Measurements from ENCODE around the gene RNF223.
"Not testable (repeated sequence)": the region's sequence is repeated elsewhere in the genome, so short reads cannot be mapped to it uniquely, and the experiment has no call there.

The RNF223 gene

DNA sequence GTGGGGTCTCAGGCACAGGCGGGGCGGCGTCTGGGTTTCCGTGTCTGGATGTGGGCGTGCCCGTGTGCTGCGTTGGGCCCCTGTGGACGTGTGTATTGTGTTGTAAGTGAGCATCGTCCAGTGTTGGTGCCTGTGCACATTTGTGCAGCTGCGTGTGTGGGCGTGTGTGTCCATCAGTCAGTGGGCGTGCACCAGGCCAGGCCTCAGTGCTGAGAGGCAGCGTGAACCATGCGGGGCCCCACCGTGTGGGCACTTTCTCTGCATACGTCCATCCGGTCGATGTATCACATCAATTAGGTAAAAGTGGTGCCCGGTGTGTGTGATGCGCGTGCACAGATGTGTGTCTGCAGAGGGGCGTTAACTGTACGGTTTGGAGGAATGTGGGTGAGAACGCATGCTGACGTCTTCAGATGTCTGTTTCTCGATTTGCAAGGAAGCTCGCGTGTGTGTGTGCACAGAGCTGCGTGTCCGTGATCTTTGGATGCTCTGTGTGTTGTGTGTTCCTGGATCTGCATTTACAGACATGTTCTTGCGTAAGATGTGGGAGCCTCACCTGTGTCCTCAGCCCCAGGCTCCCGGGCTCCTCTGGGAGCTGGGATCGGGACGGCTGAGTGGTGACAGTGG lies 29.5 kb downstream of the RNF223 start:
- no peak for DNase-seq (ENCODE audit: low read depth)

DNA sequence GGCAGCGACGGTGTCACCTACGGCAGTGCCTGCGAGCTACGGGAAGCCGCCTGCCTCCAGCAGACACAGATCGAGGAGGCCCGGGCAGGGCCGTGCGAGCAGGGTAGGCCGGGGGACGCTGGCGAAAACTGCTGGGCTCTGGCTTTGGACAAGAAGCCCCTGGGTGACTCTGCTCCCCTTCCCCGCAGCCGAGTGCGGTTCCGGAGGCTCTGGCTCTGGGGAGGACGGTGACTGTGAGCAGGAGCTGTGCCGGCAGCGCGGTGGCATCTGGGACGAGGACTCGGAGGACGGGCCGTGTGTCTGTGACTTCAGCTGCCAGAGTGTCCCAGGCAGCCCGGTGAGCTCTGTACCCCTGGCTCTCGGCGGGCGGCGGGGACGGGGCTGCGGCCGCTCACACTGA lies 30.2 kb downstream of the RNF223 start:
- DNase-seq (ENCODE audit: low read depth) = no peak

DNA sequence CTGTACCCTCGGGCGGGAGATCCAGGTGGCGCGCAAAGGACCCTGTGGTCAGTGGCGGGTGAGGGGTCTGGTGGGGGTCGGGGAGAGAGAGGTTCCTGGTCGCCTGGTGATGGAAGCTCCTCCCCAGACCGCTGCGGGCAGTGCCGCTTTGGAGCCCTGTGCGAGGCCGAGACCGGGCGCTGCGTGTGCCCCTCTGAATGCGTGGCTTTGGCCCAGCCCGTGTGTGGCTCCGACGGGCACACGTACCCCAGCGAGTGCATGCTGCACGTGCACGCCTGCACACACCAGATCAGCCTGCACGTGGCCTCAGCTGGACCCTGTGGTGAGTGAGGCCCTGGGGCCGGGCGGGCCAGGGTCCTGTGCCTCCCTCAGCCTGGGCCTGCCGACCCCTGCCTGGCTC lies 30.7 kb downstream of the RNF223 start:
- no peak for DNase-seq (ENCODE audit: low read depth)

DNA sequence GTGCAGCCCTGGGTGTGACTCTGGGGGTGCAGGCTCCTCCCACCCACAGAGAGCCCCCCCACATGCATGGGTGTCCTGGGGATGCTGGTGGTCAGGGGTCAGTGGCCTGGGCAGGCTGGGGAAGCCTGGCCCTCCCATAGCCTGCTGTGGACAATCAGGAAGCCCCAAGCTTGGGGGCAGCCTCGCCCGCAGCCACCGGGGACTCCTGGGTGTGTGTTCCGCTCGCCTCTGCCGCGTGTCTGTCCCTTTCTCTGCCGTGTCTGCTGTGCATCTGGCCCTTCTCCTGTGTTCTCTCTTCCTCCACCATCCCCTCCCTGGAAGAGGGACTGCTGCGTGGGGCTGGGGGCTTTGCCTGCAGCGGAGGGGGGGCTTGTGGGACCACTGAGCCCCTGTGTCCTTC lies 31.3 kb downstream of the RNF223 start:
- no peak for DNase-seq (ENCODE audit: low read depth)

DNA sequence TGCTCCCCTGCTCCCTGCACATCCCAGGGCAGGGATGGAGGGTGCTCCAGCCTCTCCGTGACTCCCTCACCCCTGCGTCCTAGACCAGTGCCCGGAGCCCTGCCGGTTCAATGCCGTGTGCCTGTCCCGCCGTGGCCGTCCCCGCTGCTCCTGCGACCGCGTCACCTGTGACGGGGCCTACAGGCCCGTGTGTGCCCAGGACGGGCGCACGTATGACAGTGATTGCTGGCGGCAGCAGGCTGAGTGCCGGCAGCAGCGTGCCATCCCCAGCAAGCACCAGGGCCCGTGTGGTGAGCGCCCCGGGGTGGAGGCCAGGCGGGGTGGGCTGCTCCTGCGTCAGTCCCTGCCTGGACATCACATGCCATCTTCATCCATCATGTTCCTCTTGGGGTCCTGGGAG lies 32.2 kb downstream of the RNF223 start:
- DNase-seq (ENCODE audit: low read depth) = no peak

DNA sequence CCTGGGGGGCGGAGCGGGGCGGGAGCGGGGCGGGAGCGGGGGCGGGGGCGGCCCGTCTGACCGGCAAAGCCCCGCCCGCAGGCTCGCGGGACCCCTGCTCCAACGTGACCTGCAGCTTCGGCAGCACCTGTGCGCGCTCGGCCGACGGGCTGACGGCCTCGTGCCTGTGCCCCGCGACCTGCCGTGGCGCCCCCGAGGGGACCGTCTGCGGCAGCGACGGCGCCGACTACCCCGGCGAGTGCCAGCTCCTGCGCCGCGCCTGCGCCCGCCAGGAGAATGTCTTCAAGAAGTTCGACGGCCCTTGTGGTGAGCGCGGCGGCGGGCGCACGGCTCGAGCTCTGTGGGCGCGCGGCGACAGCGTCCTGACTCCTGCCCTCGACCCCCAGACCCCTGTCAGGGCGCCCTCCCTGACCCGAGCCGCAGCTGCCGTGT lies 33.0 kb downstream of the RNF223 start:
- DNase-seq (ENCODE audit: low read depth) = no peak

DNA sequence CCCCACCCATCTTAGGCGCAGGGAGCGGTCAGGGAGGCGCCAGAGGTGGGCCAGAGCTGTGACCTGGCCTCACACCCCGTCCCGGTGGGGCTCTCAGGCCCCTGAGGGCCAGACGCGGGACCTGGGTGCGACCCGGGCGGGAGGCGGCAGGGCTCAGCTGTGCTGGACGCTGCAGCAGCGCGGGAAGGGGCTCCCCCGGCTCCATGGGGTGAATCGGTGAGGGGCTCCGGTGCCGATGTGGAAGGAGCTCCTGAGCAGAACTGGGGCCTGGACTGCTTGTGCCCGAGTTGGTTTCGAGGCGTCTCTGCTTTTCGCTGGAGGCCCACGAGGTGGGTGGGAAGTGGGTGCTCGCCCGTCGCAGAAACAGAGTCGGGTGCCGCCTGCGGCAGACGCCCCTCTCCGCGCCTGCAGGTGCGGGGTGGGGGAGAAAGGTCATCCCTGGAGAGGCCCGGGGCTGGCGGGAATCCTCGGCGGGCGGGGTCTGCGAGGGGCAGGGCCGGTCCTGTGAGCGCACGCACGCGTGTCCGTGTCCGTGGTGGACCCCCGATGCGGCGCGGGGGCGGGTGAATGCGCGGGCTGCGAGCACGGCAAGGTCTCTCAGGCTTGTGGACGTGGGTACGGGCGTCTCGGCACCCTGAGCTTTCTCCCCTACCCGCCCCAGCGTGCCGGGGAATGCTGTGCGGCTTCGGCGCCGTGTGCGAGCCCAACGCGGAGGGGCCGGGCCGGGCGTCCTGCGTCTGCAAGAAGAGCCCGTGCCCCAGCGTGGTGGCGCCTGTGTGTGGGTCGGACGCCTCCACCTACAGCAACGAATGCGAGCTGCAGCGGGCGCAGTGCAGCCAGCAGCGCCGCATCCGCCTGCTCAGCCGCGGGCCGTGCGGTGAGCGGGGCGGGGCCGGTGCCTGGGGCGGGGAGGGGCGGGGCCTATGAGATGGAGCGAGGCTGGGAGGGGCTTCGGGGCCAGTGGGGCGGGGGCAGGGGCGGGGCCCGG lies 33.8 kb downstream of the RNF223 start:
- peak; percentile 54 for DNase-seq (ENCODE audit: low read depth)

DNA sequence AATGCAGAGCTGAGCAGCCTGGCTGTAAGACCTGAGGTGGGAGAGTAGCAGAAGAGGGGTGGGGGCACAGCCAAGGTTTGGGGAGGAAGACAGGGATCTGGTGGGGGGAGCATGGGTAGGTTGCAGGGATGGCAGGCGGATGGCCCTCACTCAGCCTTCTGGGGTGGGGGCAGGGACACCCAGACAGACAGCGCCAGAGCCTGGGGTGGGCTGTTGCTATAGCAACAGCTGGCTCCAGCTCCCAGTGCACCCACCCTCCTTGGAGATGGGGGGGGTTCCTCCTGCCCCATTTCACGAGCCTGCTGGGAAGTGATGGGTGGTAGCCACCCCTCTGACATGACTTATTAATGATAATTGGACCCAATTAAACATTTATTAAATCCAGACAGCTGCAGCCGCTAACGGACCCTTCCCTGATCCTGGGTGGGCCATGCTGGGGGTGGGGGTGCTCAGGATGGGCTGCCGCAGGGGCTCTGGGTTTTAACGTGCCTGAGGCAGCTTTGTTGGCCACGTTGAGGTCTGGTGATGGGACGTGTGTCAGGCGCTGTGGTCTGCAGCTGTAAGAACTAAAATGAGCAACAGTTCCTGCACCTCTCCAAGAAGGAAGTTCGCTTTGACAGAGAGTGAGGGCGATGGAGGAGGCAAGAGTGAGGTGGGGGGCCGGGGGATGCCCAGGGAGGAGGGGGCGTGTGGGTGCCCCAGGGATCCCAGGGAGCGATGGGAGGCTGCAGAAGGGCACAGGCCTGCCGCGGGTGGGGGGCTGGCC lies 34.8 kb downstream of the RNF223 start:
- no peak for DNase-seq (ENCODE audit: low read depth)

DNA sequence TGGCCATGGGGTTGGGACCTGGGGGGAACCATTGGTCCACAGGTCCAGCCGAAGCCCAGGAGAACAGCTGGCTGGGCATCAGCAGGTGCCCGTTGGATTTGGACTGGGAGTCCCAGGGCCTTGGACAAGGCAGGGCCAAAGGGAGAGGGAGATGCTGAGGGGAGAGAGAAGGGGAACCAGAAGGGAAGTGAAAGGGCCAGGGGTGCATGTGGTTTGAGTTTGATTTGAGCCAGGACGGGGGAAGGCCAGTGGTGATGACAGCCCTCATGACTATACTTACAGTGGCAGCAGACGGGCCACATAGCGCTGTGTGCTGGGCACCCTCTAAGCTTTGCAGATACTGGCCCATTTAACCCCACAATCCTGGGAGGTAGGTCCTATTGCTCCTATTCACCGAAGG lies 35.4 kb downstream of the RNF223 start:
- no peak for DNase-seq (ENCODE audit: low read depth)

DNA sequence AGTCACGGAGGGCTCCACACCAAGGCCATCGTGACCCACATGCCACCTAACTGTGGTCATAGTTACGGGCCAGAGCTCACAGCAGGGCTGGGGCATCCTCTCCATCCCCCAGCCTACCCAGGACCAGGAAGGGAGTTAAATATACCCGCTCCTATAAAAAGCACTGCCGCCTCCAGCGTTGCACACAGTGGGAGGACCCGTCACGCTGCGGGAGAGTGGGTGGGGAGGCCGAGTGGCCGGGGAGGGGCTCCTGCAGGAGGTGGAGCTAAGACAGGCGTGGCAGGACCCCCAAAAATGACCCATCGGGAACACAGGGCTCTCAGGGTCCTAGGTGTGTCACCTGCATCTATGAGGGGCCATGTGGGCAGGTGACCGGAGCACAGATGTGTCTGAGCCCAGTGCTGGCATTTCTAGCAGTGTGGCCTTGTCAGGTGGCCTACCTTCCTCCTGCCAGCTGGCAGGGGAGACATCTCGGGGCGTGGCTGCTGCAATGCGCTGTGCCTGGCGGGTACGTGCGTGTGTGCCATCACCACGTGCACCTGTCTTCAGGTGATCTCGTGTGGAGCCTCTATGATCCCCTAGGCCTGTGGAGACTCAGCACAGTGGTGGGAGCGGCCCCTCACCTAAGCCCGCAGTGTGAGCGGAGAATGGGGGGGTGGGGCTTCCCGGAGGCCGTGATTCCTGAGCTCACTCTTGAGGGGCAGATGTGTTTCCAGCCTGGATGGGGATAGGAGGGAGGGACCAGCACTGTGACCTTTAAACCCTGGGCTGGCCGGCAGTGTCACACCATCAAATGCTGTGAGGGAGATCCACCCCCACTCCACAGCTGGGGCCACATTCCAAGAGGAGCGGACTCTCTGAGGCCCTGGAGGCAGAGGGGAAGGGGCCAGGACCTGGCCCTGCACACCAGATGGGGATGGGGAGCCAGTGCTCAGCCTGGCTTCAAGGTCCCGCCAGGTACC lies 36.5 kb downstream of the RNF223 start:
- no peak for DNase-seq (ENCODE audit: low read depth)

DNA sequence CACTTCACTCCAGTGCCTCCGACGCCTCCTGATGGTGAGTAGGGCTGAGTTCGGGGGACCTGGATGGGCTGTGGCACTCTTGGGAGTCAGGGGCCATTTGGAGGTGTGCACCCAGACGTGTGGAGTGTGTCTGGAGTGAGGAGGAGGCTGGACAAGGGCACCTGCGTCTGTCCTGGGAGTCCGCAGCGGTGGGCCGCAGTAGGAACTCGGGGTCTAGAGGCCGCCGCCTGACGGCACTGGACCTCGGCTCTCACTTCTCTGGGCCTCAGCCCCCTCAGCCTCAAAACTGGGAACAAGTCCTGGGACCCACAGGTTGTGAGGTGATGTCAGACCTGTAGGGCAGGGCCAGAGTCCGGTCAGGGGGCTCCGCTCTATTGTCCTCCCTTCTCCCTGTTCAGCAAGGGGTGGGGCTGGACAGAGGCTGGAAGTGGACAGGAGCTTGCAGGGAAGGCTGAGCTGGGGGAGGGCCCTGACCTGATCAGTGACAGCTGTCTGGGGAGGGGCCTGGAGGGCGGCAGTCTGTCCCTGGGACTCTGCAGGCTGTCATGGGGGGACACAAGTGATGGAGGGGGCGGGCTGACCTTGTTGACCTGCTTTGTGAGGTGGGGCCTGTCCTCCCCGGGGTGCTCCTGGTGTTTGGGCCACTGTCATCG lies 38.7 kb downstream of the RNF223 start:
- DNase-seq (ENCODE audit: low read depth) = no peak

DNA sequence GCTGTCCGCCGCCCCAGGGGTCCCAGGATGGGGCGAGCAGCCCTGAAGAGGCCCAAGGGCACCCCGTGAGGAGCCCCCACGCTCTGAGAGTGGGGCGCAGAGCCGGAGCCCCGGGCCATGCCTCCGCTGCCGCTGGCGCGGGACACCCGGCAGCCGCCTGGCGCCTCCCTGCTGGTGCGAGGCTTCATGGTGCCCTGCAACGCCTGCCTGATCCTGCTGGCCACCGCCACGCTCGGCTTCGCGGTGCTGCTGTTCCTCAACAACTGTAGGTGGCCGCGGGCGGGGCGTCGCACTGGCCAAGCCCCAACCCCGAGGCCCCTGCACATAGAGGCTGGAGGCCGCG lies 39.7 kb downstream of the RNF223 start:
- no peak for DNase-seq (ENCODE audit: low read depth)

DNA sequence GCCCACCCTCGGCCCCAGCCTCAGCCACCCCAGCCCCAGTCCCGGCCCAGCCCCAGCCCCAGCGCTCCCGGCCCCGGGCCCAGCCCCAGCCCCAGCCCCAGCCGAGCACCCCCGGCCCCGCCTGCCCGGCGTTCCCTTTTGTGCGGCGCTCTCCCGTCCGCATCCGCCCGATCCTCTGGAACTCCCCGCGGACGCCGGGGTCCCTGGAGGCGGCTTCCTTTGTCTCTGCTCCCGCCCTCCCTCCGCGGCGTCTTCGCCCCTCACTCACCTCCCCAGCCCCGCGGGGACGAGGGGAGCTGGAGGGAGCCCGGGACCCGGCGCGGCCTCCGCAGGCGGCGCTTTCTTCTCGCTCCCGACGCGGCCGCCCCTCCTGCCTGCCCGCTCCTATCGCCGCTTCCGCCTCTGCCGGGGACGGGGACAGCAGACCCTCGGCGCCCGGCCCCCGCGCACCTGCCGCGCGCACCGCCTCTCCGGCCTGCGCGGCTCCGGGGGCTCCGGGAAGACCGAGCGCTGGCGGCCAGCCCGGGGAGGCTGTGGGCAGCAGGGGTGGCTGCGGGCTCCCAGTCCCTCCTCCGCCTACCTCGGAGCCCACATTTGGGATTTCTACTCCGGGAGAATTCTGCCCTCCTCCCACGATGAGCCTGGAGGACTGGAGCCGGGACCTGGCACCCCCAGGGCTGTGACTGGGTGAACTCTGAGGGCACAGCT lies 40.2 kb downstream of the RNF223 start:
- DNase-seq (ENCODE audit: low read depth) = no peak

DNA sequence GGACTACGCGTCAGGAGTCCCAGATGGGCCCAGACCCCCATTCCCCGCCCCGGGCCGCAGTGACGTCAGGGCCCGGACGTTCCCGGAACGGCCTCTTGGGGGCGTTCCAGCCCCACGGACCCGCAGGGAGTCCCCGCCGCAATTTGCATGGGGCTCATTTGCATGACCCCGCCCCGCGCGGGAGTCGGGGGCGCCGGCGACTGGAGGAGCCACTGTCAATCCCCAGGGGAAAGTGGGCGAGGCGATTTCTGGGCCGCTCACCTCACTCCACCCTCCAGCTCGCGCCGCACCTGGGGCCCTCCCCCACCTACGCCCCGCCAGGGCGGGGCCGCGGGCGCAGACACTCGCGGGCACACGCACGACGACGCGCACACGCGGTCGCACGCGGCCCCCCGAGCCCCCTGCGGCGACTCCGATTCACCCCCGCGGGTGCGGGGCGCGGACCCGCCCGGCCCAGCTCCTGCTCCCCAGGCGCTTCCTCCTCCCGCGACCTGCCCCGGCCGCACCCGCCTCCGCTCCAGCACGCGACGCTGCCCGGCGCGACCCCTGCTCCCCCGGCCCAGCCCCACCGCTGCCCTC lies 41.0 kb downstream of the RNF223 start:
- peak; percentile 71 for DNase-seq (ENCODE audit: low read depth)

DNA sequence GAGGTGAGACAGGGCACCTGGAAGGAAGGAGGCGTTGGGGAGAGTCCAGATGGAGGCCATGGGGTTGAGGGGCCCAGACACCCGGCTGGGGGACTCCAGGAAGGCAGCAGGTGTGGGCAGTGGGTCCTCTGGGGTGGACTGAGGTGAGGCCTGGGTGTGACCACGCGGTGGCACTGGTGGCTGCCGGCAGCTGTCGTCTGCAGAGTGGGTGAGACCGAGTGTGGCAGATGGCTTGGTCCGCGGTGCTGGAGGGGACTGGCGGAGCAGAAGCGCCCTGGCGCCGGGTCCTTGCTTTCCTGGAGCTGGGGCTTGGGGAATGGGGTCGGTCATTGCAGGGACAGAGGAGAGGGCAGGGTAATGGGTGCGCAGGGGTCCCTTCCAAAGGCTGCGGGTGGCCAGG lies 41.7 kb downstream of the RNF223 start:
- no peak for DNase-seq (ENCODE audit: low read depth)

DNA sequence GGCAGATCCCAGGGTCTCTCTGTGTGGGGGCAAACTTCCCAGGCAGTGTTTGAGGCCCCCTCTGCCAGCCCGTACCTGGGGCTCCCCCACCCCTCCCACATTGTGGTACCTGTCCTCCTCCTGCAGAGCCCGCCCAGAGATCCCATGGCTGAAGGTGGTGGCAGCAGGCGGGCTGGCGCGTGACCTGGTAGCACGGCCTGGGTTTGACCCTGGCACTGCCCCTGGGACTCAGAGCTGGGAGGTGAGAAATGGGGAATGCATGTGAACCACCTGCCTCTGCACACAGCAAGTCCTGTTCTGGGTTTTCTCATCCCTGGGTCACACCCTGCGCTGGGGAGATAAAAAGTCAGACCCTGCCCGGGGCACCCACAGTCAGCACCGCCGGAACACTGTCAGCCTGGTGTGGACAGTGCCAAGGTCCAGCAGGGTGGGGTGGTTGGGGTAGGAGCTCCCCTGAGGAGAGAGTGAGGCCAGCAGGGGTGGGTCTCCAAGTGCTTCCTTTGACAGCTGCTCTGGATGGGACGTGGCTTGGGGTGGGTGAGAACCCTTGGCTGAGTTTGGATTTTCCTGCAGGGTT lies 42.4 kb downstream of the RNF223 start:
- no peak for DNase-seq (ENCODE audit: low read depth)

DNA sequence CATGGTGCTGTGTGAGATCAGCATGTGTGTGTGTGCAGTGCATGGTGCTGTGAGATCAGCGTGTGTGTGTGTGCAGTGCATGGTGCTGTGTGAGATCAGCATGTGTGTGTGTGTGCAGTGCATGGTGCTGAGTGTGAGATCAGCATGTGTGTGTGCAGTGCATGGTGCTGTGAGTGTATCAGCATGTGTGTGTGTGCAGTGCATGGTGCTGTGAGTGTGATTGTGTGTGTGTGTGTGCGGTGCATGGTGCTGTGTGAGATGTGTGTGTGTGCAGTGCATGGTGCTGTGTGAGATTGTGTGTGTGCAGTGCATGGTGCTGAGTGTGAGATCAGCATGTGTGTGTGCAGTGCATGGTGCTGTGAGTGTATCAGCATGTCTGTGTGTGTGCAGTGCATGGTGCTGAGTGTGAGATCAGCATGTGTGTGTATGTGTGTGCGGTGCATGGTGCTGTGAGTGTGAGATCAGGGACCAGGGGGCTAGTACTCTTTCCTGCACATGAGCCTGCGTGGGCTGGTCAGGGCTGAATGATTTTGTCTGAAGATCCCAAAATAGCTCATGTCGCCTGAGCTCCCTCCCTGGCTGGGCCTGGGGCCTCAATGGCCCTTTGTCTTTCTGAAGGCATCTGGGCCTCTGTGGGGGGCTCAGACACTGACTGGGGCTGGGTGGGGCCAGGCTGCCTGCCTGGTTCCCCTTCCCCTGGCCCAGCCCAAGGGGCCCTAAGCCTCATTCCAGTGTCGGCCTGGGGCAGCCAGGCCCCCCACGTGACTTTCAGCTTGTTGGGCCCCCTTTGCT lies 43.0 kb downstream of the RNF223 start:
- not testable (repeated sequence) for DNase-seq (ENCODE audit: low read depth)

DNA sequence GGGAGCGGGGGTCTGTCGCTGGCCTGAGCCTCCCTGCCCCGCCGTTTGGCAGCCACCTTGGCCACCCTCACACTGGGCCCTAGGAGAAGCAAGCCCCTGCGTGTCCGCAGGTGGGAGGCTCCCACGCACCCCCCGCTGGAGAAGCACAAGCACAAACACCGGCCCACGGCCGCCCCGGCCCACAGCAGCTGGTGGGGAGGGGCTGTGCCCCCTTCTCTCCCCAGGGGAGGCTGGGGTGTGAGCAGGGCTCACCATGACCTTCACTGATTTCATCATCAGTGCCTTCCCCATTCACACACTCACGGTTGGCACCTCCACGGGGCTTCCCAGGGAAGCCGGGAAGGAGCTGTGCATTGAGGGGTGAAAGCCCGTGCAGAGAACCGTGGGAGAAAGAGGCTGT lies 46.3 kb downstream of the RNF223 start:
- DNase-seq (ENCODE audit: low read depth) = no peak
